COLO668 (cell line): ENCODE data around the gene TRAPPC5.
A peak's percentile ranks its signal among the peaks of the same experiment; 100 is the strongest.

Experiments used
- DNase-seq: peaks from one replicate; lab custom pipeline; 2025; ENCODE audit not compliant: unreplicated experiment; lab: John Stamatoyannopoulos, UW

Gene TRAPPC5

DNA sequence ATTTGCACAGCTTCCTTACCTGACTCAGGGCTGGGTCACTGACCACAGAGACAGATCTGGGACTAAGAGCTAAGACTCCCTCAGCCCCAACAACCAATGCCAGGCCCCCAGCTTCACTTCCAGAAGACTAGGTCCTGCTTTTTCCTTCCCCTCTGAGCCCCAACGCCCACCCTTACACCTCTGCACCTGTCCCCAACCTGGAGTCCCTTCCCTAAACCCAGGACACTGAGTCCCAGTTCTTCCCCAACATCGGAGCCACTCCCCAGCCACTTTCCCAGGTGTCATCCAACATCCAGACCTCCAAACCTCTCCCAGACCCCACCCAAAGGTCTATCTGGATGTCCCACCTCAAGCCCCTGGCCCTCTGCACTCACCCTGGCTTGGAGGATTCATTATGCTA is 18.4 kb downstream of the TRAPPC5 start:
- no peak for DNase-seq

DNA sequence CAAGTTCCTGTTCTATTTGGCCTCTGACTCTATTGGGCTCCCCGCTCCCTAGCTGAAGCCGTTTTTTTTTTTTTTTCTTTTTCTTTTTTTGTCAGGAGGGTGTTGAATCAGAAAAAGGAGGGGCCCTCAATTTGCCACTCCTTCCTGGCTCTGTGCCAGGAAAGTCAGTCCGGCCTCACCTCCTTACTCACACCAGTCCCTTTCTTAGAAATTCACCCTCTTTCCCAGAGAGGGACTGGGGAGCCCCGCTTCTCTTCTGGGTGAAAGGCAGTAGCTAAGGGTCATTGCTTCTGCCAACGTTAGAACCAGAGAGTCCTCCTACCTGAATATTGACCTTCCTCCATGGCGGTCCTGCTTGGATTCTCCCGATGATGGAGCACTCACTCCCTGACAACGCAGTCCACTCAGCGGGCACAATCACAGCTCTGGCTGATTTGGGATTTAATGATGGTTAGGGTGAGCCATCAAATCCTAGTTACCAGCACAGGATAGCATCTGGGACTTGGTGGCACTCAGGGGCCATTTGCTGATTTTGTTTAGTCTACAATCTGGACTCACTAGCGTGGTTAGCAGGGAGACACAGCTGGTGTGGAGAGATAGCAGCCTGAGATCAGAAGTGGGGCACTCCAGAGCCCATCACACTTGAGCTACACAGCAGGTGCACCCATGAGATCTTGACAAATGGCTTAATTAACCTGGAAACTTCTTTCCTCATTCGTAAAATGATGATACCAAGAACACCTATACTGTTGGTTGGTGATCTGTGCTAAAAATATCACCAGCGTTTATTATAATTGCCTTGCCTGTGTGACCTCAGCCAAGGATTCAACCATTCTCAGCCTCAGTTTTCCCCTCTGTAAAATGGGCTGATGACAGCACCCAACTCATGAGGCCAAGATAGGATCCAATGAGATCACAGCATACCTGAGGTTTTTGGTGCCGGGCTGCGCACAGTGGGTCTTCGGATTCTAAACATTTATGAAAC is 19.1 kb downstream of the TRAPPC5 start:
- DNase-seq: no peak

DNA sequence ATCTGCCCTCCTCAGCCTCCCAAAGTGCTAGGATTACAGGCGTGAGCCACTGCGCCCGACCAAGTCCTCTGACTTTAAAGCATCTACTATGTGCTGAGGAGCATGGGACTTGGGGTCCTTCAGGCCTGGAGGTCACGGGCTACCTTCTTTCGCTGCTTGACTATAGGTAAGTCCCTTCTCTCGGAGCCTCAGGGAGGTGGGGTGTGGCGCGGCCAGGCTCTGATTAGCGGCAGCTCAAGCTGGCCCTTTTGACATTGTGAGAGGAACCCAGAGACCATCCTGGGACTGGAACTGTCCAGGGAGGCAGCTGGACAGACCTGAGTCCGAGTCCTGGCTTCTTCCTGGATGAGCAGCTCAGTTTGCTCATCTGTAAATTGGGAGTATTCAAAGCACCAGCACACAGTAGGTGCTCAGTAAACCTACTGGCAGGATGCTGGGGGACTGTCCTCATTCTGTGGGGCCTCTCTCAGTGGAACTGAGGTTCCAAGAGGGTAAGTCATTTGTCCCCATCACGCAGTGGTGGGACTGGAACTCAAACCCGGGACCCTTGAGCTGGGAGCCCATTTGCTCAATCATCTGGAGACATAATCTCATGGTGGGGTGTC is 20.5 kb downstream of the TRAPPC5 start:
- DNase-seq: no peak

DNA sequence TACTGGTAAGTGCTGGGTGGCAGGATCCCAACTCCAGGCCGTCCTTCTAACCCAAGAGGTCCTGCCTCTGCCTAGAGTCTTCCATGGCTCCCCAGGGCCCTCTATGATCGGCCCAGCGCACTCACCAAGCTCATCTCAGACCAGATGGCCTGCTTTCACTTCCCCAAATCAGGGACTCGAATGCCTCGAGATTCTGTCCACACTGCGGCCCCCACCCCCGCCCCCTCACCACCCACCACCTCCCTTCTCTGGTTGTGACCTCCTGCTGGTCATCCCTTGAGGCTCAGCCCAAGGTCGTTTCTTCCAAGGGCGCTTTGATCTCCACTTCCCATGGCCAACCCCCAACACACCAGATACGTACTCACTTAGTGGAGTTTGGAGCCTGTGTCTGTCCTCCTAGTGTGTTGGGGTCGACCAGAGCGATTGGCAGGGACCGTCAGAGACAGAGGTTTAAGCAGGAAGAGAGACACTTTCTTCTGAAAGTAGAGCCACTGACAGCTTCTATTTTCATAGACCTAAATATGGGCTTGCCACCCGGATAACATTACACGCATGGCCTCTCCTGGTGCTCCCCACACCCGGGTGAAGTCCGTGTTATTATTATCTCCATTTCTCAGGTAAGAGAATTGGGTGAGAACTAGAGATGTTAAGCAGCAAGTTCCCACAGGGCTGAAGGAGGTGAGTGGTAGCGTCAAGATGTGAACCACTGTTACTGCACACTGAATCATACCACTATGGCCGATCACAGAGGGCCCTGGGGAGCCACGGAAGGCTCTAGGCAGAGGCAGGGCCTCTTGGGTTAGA is 21.2 kb downstream of the TRAPPC5 start, which contains the start of gene FCER2:
TSS of gene FCER2 (minus strand) at position 478 of the 804 bp plus-strand sequence. CDS start 2,371 bp downstream, outside the sequence.
- DNase-seq: no peak

DNA sequence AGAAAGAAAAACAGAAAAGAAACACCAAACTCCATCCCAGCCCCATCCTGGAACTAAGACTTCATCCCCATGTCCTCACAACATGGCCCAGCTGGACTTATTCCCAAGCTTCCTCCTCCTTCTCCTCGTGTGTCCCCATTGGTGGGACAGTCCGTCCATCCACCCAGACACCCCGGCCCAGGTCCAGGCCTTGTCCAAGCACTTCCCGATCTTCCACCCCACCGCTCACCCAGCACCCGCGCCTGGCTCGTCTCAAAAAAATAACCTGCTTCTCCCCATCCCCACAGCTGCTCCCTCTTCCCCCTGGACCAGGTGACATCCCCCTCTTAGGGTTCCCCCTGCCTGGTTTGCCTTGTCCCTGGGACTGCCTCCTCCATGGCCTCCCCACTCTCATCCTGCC is 22.7 kb downstream of the TRAPPC5 start:
- no peak for DNase-seq

DNA sequence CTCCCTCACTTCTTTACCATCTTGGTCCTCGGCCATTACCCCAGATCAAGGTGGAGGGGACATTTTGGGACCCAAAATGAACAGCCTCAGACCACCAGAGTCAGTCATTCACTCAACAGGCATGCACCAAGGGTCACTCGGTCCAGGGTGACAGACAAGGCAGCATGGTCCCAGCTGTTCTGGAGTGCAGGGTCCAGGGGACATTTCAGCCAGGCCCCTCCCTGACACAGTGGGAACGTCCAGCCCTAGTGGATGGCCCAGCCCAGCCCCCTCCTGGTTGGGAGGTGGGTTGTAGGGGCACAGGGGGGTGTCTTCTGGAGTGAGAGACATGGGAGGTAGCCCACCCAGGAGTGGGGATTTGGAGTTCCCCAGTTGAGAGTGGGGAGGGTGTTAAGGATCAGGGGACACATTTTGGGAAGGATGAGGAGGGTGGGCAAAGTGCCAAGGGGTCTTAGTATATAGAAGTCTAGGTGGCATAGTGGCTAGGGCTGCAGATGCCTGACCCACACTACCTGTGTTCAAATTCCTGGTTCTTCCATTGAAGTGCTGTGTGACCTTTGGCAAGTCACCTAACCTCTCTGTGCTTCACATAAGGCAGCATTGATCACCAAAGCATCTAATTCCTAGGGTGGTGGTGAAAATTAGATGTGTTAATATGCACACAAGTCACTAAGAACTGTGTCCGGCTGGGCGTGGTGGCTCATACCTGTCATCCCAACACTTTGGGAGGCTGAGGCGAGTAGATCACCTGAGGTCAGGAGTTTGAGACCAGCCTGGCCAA is 23.8 kb downstream of the TRAPPC5 start:
- no peak for DNase-seq

DNA sequence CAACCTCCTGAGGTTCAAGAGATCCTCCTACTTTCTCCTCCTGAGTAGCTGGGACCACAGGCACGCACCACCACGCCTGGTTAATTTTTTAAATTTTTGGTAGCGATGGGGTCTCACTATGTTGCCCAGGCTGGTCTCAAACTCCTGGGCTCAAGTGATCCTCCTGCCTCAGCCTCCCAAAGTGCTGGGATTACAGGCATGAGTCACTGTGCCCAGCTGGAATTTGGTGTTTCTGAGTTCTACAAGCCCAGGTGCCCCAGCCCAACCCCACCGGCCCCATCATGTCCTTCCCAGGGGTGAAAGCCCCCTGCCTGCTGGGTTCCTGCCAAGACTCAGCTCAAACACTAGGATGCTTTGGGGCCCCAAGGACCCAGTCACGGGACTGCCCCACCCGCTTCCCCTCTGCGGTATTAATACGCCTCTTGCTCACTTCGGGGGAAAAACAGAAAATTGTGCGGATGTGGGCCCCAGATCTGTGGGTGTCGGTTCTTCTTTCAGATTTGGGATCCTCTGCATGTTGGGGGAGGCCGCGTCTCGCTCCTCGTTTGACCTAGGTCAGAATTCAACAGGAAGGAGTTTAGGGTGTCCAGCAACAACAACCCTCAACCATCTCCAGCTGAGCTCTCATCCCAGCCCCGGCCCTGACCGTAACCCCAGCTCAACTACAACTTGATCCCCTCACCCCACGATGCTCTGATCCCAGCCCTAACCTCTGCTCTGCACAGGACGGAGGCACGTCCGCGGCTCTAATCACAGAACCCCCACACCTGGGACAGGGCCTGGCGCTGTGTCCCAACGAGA is 25.0 kb downstream of the TRAPPC5 start:
- DNase-seq: no peak

DNA sequence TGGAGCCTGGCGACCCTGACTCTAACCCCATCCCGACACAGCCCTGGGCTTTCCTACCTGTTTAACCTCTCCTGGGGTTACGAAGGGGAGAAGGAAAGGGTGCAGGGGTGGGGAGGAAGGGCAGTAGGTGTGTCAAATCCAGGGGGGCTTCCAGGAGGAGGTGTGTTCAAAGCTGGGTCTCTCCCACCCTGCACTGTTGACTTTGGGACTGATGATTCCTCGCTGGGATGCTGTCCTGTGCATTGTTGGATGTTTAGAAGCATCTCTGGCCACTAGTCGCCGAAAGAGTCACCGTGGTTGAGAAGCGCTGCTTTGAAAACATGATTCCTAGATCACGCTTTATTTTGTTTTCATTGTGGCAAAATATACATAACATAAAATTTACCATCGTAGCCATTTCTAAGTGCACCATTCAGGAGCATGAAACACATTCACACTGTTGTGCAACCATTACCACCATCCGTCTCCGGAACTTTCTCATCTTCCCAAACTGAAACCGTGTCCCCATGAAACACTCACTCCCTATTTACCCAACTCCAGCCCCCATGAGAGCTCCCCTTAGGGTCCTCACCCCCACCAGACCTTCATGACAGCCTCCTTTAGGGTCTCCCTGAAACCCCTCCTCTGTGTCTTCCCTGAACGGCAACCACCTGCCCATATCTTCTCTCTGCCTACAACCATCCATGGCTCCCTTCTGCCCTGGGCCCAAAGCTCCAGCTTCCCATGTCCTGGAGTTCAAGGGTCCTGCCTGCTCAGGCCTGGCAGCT is 25.7 kb downstream of the TRAPPC5 start:
- DNase-seq: no peak

DNA sequence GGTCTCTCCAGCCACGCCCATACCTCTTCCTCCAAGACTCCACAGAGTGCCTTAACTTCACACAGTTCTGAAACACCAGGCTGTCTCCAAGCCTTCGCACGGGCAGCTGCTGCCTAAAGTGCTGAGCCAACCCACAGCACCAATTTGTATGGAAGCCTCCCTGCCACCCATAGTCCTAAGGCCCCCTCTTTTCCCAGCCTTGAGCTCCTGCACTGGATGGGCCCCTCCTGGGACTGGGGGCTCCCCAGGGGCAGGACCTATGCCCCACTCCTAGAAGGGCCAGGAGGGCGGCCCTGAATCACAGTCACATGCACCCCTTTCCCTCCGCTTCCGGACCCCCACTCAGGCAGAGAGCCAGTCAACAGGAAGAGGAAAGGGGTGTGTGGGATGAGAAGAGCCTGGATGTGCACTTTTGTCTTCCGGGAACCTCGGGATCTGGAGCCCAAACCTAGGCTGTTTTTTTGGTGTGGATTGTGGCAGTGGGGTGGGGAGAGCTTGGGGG is 26.4 kb downstream of the TRAPPC5 start:
- DNase-seq: no peak

DNA sequence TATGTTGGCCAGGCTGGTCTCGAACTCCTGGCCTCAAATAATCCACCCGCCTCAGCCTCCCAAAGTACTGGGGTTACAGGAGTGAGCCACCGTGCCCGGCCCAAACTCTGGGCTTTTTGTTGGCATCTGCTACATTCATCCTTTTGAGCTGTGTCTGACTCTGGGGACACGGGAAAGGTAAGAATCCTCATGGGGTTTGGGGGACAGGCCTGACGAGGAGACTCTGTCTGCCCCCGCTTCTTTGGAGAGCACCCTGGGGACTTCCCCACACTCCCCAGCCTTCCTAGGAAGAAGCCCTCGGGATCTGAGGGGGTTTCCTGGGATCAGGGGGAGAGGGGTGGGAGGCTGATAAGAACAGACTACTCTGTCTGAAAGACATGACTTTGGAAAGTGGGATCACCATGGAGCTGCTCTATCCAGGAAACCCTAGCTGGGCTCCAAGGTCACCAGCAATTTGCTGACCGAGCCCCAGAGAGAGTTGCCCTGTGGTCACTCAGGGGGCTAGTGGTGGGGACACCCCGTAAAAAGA is 29.4 kb downstream of the TRAPPC5 start:
- no peak for DNase-seq

DNA sequence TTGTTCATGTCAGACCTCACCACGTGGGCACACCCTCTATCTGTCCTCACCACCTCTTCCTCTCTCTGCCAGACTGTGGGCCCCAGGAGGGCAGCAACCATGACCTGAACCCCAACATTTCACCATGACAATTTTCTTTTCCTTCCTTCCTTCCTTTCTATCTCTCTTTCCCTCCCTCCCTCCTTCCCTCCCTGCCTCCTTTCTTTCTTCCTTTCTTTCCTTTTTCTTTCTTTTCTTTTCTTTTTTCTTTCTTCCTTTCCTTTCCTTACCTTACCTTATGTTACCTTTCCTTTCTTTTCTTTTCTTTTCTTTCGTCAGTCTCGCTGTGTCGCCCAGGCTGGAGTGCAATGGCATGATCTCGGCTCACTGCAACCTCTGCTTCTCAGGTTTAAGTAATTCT is 30.0 kb downstream of the TRAPPC5 start:
- no peak for DNase-seq

DNA sequence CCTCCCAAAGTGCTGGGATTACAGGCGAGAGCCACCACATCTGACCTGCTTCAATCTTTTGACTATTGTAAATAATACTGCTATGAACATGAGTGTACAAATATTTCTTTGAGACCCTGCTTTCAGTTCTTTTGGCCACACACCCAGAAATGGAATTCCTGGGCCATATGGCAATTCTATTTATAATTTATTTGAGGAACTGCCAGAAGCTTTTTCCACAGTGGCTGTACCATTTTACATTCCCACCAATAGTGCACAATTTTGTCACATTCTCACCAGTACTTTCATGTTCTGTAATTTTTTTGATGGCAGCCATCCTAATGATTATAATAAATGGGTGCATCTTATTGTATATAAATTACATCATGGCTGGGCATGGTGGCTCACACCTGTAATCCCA is 35.0 kb downstream of the TRAPPC5 start:
- no peak for DNase-seq

DNA sequence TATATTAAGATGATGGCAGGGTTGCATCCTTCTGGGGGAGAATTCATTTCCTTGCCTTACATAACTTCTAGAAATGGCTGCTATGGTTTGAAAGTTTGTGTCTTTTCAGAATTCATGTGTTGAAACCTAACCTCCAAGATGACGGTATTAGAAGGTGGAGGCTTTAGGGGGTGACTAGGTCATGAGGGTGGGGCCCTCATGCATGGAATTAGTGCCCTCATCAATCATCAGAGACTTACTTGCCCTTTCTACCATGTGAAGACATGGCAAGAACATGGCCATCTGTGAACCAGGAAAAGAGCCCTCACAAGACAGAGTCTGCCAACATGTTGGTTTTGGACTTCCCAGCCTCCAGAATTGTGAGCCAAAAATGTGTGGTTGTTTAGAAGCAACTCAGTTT is 36.1 kb downstream of the TRAPPC5 start:
- DNase-seq: no peak

DNA sequence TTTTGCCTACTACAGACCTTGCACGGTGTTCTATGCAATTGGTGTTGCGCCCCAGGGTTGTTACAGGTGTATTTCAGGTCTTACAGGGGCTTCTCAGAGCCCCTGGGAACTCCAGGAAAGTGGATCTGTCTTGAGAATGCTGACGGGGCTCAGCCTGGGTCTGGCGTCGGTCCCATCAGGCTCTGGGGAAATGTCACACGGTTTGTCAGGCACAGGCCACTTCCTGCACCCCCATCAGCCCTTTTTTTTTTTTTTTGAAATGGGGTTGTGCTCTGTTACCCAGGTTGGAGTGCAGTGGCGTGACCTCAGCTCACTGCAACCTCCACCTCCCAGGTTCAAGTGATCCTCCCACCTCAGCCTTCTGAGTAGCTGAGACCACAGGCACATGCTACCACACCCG is 38.0 kb downstream of the TRAPPC5 start:
- DNase-seq: no peak

DNA sequence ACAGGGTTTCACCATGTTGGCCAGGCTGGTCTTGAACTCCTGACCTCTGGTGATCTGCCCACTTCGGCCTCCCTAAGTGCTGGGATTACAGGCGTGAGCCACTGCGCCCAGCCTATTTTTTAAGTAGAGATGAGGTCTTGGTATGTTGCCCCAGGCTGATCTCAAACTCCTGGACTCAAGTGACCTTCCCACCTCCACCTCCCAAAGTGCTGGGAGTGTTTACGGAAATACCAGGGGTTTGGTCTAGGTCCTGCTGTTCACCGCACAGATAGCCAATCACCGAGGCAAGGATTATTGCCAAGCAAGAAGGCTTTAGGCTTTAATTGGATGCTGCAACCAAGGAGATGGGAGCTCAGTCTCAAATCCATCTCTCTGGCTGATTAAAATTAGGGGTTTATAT is 39.7 kb downstream of the TRAPPC5 start:
- no peak for DNase-seq

DNA sequence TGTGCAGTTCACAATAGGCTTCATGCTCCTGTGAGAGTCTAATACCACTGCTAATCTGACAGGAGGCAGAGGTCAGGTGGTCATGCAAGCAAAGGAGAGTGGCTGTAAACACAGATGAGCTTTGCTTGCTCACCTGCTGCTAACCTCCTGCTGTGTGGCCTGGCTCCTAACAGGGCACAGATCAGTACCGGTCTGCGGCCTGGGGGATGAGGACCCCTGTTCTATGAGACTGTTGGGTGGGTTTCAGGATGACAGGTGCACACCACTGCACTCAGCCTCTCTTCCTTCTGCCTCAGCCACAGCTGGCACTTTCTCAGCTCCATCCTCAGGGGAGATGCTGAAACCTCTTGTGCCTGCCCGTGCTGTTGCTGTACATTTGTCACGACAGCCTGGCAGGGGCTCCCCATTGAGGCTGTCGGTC is 41.6 kb downstream of the TRAPPC5 start:
- DNase-seq: peak; percentile 52

DNA sequence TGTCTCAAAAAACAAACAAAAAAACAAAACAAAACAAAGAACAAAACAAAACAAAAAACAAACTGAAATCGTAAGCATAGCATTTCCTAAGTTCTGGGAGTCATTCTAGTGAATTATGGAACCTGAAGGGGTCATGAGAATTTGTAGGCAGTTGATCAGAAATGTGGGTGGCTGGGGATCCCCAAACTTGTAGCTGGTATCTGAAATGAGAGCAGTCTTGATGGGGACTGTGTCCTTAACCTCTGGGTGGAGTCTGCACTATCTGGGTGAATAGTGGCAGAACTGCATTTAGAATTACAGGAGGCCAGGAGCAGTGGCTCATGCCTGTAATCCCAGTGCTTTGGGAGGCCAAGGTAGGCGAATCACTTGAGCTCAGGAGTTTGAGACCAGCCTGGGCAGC is 45.2 kb downstream of the TRAPPC5 start:
- DNase-seq: no peak

DNA sequence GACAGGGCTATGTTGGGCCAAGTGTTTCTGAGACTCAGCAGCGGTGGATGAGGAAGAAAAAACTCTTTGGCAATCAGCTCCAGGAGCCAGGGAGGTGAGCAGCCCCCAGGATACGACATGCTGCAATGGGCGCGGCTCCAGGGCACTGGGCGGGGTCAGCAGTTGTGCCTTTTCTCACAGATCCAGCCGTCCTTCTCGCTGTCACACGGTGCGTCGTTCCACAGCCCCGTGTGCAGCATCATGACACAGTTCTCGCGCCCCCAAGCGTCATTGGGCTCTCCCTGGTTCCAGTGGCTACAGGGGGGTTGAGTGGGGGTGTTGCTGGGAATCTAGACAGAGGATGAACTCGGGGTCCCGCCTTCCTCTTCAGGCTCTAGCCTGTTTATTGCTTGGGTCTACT is 48.6 kb downstream of the TRAPPC5 start:
- DNase-seq: no peak

DNA sequence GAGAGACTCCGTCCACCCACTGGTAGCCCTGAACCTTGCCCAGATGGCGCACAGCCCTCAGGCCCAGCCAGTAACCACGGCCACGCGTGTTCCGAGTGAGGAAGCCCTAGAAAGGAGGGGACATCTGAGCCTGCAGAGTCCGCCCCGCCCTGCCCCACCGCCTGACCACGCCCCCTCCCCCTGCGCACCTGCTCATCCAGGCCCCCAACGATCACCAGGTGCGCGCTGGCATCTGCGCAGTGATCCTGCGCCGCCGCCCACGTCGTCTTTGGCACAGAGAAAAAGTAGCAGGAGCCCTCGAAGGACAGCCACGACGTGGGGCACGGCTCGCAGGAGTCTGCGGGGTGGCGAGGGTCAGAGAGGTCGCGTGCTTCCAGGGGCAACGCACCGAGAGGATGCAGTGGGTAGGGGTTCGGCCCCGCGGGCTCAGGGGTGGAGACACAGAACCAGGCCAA is 49.2 kb downstream of the TRAPPC5 start:
- DNase-seq: peak; percentile 16
